C4-2B (cell line): ENCODE results near the gene MYOCD.
A peak's percentile ranks its signal among the peaks of the same experiment; 100 is the strongest.

Experiments
- H3K27ac ChIP-seq: fragments of 450-650 bp; 2 replicates; pipeline ENCODE4 v1.5.1; 2017
- ZFX ChIP-seq: fragments of 450-650 bp; IDR thresholded peaks from 2 replicates; pipeline ENCODE4 v1.6.1; 2017
- TF ChIP-seq, protein P1 (sequence below): fragments of 450-650 bp; conservative IDR thresholded peaks from 2 replicates; pipeline ENCODE4 v1.5.1; 2017; ENCODE audit warnings: mild to moderate bottlenecking

Gene MYOCD

DNA sequence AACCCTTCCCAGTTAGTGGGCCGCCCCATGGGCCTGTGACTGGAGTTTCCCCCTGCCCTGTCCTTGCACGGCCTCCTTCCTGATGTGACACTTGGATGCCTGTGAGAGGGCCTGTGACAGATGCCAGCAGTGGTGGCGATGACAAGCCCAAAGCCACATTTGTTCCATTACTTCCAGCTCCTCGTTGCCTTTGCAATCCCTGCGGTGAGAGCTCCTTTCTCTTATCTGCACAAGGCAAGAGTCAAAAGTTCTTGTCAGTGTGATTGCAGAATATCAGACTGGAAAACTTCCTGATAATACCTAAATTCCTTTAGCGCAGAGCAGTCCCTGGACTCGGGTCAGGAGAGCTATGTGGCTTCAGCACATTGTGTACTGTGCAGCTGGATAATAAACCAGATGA, 69.2 kb downstream of the MYOCD start:
- no peak for TF ChIP-seq ZFX
- TF ChIP-seq, protein P1, sequence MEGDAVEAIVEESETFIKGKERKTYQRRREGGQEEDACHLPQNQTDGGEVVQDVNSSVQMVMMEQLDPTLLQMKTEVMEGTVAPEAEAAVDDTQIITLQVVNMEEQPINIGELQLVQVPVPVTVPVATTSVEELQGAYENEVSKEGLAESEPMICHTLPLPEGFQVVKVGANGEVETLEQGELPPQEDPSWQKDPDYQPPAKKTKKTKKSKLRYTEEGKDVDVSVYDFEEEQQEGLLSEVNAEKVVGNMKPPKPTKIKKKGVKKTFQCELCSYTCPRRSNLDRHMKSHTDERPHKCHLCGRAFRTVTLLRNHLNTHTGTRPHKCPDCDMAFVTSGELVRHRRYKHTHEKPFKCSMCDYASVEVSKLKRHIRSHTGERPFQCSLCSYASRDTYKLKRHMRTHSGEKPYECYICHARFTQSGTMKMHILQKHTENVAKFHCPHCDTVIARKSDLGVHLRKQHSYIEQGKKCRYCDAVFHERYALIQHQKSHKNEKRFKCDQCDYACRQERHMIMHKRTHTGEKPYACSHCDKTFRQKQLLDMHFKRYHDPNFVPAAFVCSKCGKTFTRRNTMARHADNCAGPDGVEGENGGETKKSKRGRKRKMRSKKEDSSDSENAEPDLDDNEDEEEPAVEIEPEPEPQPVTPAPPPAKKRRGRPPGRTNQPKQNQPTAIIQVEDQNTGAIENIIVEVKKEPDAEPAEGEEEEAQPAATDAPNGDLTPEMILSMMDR, result no peak
- H3K27ac ChIP-seq, result no peak overlapping the region

DNA sequence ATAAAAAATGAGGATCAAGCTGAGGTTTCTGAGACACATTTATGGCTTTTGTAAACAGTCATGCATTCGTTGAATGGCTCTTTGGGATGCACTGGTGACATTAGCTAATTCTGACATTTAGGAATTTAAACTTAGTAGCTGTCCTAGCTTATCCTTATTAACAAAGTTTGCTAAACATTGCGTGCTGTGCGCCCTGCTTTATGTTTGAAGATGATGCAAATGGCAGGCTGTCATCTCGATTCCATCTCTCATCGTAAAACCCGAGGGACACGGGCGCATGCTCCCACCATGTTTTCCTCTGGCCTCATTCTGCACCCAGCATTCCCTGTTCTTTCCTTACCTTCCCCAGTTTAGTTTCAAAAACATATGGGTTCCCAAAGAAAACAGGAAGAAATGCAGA, 69.8 kb downstream of the MYOCD start:
- no peak overlapping the region for H3K27ac ChIP-seq
- TF ChIP-seq ZFX, result no peak
- TF ChIP-seq, protein P1, result no peak

DNA sequence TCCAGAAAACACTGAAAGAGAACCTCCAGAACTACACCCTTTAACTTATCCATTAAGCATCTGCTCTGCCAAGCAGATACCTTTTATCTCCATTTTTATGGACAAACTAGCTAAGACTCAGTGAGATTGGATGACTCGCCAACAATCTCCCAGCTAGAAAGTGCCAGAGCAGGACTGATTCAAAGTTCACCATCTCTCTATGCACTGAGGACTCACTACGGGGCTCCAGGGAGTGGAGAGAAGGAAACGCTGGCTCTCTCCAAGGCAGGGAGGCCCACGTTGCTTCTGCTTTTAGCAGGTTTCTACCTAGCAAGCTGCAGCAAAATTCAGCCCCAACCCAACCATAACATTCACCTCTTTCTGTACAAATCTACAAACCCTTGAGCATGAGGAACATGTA, 70.8 kb downstream of the MYOCD start:
- no peak overlapping the region for H3K27ac ChIP-seq
- TF ChIP-seq, protein P1, result no peak
- TF ChIP-seq ZFX, result no peak

DNA sequence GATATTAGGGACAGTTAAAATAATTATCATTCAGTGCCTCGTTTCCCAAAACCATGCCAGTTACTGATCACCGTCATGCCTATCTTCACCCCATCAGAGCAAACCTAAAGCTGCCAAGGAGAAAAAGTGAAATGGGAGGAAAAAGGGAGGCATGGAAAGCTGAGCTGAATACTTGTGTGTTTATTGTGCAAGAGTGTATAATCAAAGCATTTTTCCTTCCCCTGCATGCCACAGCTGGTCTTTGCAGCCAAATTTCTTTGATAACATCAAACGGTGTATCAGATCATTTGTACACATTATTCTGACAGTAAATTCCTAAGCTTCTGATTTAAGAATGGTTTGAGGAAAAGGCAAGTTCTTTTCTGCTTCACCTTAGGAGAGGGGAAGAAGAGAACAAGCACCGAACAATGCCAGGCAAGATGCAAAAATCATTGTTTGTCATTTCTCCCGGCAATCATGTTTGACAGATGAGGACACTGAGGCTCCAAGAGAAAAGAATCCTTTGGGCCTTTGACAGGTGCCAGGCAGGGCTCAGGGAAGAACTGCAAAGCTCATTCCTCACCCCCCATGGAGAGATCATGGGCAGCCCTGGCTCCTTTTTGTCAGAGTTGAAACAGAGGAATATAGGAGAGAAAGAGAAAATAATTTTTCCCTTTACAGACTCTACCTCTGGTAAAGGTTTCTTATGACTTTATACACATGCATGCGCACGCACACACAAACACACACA, 72.2 kb downstream of the MYOCD start:
- TF ChIP-seq ZFX, result no peak
- TF ChIP-seq, protein P1, result no peak
- H3K27ac ChIP-seq, result peak overlapping the region; percentile 21; the same call in 1 of the 2 replicates

DNA sequence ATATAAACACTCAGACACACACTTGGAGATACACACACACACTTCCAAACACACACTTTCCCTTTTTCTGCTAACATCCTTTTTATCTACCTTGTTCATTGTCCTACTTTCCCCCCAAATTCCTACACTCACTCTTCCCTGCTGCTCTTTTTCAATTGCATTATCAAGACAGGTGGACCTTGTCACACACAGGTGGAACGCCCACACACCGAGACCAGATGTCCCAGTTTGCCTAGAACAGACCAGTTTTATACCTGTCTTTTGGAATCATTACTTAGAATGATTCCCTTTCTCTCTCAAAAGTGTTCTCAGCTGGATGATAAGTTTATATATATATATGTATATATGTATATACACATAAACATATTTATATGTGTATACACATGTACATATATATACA, 72.9 kb downstream of the MYOCD start:
- TF ChIP-seq, protein P1, result no peak
- H3K27ac ChIP-seq, result no peak overlapping the region

DNA sequence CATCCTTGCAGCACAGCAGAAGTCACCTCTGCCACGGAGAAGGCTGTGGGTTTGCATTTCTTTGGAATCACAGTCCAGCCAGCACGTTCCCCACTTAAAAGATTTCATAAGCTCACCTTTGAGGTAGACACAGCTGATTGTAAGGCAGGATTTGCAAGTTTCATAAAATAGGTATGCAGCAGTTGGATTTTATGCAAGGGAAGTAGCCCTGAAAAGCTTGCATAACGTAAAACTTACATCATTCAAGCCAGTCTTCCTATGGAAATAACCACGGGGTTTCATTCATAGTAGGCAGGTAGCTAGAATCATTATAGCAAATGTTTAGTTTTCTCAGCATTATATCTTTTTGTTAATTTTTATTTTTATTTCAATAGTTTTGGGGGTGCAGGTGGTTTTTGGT, 73.8 kb downstream of the MYOCD start:
- no peak overlapping the region for H3K27ac ChIP-seq
- TF ChIP-seq, protein P1, result no peak
- TF ChIP-seq ZFX, result no peak

DNA sequence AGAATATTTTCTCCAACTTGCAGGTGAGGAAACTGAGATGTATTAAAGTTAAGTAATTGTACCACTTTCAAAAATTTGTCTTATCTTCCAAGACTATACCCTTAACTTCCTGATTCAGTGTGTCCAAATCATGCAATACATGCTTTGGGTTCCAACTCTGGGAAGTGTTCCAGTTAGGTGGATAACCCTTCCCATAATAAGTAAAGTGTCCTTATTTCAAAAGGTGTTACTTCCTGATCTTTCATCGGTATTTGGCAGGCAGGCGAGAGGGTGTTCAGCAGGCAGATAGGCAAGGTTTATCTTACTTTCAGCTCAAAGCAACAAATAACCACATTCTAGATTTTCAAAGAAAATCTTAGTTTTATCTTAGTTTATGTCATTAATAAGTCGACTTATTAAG, 77.4 kb downstream of the MYOCD start:
- no peak for TF ChIP-seq ZFX
- TF ChIP-seq, protein P1, result no peak
- H3K27ac ChIP-seq, result no peak overlapping the region
